NCI-H2196 (cell line): ENCODE measurements around the gene LAMTOR5.
"Not testable (repeated sequence)": the region's sequence is repeated elsewhere in the genome, so short reads cannot be mapped to it uniquely, and the experiment has no call there.

Experiments
- DNase-seq: peaks from one replicate; lab custom pipeline; 2025; ENCODE audit not compliant: unreplicated experiment; lab: John Stamatoyannopoulos, UW

Gene LAMTOR5

DNA sequence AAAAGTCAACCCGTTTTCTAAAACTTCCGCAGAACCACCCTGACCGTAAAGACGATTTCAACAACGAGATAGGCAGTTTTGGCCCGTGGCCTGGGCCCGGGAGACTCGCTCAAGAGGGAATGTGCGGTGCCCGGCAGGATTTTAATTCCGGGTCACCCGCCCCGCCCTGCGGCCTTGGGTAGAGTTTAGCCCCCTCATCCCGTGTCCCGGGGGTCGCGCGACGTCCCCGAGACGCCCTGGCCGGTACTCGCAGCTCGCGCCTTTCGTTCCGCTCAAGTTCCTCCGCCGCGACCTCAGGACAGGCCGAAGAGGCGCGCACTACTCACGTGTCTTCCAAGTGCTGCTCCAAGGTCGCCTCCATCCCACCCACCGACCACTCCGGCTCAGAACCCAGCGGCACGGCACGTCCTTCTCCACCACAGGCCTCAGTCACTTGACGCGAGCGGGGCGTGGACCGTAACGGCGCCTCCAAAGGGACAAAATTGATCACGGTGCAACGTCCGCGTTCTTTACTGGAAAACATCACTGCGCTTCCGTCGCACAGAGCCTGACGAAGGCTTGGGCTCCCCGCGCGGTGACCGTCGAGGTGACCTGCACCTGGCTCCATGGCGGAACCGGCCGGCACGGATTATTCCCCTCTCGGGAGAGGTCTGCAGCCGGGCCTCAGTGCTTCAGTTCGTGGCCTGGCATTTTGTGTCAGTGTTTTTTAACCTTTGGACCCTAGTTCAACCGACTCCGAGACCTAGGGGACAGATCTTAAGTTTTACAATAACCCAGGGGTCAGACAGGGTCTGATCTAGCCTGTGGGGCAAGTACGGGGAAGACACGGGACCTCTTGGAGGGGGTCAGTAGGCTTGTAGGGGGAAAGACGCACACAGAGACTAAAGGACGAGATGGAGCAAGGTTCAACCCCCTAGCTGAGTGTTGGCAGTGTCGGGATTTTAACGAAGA is at the start of gene LAMTOR5:
Gene LAMTOR5 (minus strand): TSS at position 435 of the 951 bp plus-strand sequence. CDS start 74 bp downstream, at position 361.
- peak; percentile 92 for DNase-seq

DNA sequence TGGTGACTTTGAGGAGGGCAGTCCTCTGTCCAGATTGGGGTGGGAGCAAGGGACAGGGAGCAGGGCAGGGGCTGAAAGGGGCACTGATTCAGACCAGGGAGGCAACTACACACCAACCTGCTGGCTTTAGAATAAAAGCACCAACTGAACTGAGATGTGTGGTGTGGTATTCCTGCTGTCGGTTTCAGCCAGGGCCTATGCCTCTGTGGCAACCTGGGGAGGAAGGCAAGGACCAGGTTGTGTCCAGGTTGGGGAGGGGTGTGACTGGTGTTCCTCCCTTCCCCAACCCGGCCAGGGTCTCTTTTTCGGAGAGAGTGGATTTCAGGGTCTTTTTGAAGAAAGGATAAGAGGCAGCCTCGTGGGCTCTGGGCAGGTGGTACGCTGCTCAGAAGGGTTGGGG is 49.7 kb upstream of the LAMTOR5 start:
- DNase-seq = no peak

DNA sequence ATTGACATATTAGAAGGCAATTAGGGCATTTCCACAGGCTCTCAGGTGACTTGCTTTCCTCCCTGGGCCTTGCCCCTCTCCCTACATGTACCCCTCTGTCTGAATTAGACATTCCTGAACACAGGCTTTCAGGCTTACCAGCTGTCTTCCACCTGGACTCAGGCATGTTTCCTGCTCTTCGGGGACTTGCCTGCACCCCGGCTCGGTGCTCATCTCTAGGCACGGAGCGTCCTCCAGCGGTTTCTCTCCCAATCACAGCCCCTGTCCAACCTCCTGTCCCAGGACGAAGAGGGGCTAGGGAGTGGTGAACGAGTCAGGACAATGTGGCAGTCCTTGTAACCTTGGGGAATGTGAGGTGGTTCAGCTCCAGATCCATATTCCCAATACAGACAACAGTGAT is 47.7 kb upstream of the LAMTOR5 start:
- no peak for DNase-seq

DNA sequence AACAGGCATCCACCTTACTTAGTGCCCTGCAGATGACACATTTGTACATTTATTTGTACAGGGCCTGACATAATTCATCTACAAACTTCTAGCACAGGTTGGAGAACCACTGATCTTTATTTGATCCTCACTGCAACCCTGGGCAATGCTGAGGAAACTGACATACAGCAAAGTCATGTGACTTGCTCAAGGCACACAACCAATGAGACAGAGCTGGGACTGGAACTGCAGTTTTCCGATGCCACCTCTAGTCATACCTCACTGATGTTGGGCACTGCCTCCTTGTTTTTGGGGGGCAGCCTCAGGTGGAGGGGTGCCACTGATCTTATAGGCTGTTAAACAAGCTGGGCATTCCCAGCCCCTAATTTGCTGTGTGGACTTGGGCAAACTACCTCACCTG is 46.8 kb upstream of the LAMTOR5 start:
- DNase-seq = no peak

- DNase-seq = no peak
These were observed 46.3 kb upstream of the LAMTOR5 start for GRCh38 chr1:110453829-110454228.

GRCh38 chr1:110452330-110452729 is 44.8 kb upstream of the LAMTOR5 start:
- no peak for DNase-seq

DNA sequence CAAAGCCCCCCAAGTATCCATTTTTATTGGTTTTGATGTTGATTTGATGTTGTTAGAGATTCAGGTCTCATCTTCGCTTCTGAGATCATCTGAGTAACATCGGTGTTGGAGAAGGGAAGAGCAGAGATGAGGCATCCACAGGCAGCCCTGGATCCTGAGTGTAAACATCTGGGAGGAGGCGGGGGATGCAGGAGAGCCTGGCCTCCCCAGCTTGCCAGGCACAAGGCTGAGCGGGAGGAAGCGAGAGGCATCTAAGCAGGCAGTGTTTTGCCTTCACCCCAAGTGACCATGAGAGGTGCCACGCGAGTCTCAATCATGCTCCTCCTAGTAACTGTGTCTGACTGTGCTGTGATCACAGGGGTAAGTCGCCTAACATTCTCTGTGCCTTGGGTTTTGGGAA is 43.4 kb upstream of the LAMTOR5 start, which contains the start of gene PROK1:
Gene PROK1 (plus strand): TSS at position 221 of the 400 bp plus-strand sequence. CDS start 68 bp downstream, at position 289.
- no peak for DNase-seq

DNA sequence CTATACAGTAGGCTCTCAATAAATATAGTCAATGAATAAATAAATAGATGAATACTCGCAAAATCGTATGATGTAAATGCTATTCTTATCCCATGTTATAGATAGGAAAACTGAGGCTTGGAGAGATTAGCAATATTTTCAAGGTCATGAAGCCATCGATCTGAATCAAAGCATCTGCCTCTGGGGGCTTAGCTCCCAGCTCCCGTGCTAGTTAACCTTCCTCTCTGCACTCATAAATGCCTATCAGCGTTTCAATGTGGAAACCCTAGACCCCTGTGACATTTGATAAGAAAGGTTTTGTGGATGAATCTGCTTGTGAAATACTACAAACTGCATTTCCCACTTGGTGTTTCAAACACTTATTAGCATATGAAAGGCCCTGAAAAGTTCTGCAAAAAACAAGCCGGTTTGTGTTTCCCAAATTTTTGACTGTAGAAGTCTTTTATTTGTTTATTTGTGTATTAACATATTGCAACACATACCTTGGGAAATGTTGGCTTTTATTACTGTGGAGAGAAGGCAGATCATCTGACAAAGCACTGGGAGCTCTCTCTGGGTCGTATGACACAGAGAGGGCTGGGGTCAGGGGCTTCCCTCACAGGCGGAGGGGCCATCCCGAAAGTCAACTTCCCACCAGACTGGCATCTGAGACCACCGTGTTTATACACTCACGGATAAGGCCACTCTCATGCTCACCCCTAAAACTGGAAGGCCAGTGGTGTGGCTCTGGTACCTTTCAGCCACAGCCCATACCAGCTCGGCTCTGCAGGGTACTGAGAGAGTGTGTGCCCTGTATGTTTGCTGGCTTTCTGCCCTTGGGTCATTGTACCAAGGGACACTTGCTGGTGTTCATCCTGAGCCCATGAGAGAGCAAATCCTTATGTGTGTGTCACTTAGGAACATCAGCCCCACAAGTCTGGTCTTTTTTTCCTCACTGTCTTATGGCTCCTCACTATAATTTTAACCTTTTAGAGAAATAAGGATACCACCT is 42.5 kb upstream of the LAMTOR5 start:
- no peak for DNase-seq

- no peak for DNase-seq
These were observed 37.1 kb upstream of the LAMTOR5 start for GRCh38 chr1:110444561-110444960.

DNA sequence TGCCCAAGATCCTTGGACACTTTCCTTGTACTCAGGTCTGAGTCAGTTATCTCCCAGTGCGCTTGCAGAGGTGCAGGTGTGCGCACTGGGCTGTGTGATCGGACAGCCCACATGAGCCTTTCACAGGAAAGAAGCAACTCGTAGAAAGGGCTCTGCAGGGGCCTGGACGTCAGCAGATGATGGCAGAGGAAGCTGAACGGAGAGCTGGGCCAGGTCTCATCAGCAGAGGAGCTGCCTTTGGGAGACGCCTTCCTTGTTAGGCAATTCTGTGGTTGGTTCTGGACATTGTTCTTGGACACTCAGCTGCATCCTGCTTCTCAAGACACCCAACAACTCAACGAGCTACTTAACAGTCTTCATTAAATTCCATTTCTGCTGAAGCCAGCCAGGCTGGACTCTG is 36.0 kb upstream of the LAMTOR5 start:
- DNase-seq = no peak

- DNase-seq = no peak
These were observed 34.4 kb upstream of the LAMTOR5 start for GRCh38 chr1:110441888-110442287.

GRCh38 chr1:110440877-110441276 is 33.4 kb upstream of the LAMTOR5 start:
- DNase-seq = no peak

GRCh38 chr1:110439873-110440272 is 32.4 kb upstream of the LAMTOR5 start:
- DNase-seq = not testable (repeated sequence)

DNA sequence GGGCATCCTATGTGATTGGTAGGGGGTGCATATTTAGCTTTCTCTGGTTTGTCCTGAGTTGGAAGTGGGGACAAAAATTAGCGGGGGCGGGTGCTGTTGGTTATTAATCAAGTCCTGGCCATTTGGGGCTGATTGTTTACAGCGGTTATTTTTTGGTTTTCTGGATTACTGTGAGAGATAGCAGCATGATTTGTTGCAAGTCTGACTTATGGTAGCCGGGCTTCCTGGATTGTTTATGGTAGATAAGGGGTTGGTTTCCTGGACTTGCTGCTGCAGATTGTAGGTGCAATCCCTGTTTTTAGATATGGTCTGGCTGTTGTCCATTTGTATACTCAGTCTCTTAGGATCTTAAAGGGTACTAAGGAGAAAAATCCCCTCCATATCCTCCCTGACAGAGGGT is 31.4 kb upstream of the LAMTOR5 start:
- DNase-seq = no peak

DNA sequence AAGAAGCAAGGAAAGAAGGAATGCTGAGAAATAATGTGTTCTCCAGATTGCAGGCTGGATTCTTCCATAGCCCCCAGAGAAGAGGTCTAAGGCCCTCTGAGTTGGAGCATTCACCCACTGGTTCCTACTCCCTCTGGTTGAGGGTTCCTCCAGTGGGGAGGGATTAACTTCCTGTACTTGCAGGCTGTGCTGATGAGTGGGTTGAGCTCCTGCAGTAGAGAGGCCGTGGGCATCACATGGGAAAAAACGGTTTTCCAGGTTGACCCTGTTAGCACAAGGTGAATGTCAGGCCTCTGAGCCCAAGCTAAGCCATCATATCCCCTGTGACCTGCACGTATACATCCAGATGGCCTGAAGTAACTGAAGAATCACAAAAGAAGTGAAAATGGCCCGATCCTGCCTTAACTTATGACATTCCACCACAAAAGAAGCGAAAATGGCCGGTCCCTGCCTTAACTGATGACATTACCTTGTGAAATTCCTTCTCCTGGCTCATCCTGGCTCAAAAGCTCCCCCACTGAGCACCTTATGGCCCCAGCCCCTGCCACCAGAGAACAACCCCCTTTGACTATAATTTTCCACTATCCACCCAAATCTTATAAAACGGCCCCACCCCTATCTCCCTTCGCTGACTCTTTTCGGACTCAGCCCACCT is 30.3 kb upstream of the LAMTOR5 start:
- not testable (repeated sequence) for DNase-seq

- no peak for DNase-seq
These were observed 29.1 kb upstream of the LAMTOR5 start for GRCh38 chr1:110436635-110437034.

GRCh38 chr1:110434946-110435345 is 27.5 kb upstream of the LAMTOR5 start:
- no peak for DNase-seq

DNA sequence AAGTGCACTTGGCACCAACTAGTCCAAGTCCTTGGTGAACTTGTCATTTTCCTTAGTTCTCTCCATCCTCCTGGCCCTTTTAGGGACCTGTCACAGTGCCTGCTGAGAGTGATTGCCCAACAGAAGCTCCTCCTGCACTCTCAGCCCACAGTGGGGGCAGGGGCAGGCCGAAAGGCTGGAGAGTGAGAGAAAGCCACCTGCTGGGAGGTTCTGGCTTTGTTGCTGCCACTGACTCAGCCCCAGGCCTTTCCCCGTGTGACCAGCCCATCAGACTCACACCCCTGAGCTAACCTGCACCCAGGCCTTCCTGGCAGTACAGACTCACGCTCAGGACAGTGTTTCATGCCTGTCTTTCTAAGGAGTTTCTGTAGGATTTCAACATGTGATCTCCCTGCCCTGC is 26.3 kb upstream of the LAMTOR5 start:
- DNase-seq = peak; percentile 67

DNA sequence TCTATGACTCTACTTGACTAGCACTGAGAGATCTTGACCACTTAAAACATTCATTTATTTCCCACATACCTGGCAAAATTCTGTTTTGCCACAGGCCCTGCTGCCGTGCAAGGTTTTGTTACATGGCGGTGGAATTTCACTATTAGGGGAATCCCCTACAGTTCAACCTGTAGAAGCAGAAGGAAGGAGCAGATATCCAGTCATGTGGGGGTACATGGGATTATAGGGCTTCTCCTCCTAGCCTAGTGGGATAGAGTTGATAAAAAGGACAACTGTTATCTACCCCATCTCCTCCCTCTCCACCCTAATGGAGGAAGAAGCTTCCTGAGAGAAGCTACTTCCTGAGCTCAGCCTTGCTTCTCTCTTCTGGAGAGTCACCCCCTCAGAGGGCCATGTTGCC is 25.7 kb upstream of the LAMTOR5 start:
- no peak for DNase-seq

DNA sequence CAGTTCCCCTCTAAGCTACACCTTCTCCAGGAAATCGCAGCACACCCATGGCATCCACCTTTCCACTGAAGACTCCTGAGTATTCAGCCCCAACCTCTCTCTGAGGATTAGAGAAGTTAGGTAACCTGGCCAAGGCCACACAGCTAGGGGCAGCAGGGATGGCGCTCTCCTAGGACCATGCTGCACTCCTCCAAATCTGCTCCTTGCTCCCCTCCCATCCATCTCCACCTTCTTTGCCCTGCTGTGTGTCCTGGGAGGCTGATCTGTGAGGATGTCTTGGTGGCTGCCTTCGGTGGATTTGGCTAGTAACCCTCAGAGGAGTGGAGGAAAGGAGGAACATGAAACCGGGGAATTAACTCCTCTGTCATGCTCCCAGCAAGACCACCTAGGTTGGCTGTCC is 23.4 kb upstream of the LAMTOR5 start:
- no peak for DNase-seq

- no peak for DNase-seq
These were observed 22.9 kb upstream of the LAMTOR5 start for GRCh38 chr1:110430366-110430765.
